Nephron (organoid): ENCODE results near the gene EBPL.

Experiments used
- H3K27ac Mint-ChIP-seq, 3 experiments: 2 replicates each; pipeline ENCODE4 v1.8.0; 2020; ENCODE audit warnings: mixed read lengths in 3 of 3, mild to moderate bottlenecking in 2 of 3, moderate library complexity in 1 of 3
- H3K27me3 Mint-ChIP-seq: 2 replicates; pipeline ENCODE4 v1.8.0; 2021; ENCODE audit warnings: low read depth, mild to moderate bottlenecking, moderate library complexity, mixed read lengths
- H3K36me3 Mint-ChIP-seq: 2 replicates; pipeline ENCODE4 v1.8.0; 2020; ENCODE audit warnings: low read depth, mixed read lengths
- H3K4me1 Mint-ChIP-seq: 2 replicates; pipeline ENCODE4 v1.8.0; 2020; ENCODE audit warnings: mixed read lengths
- H3K4me3 Mint-ChIP-seq, 3 experiments: 2 replicates each; pipeline ENCODE4 v1.8.0; 2020; ENCODE audit warnings: mild to moderate bottlenecking in 3 of 3, mixed read lengths in 3 of 3, moderate library complexity in 2 of 3
- H3K9me3 Mint-ChIP-seq: 2 replicates; pipeline ENCODE4 v1.8.0; 2020; ENCODE audit warnings: mixed read lengths
- TF ChIP-seq, protein P1 (sequence below), 3 experiments: fragments of 200-600 bp; sonication (generic); IDR thresholded peaks; one replicate each; pipeline ENCODE4 v1.5.0; 2021; ENCODE audit warnings: antibody characterized with exemption in 3 of 3; ENCODE audit not compliant: unreplicated experiment in 3 of 3

The EBPL gene

GRCh38 chr13:49694446-49694845 lies 3.2 kb upstream of the EBPL start:
- TF ChIP-seq, protein P1, sequence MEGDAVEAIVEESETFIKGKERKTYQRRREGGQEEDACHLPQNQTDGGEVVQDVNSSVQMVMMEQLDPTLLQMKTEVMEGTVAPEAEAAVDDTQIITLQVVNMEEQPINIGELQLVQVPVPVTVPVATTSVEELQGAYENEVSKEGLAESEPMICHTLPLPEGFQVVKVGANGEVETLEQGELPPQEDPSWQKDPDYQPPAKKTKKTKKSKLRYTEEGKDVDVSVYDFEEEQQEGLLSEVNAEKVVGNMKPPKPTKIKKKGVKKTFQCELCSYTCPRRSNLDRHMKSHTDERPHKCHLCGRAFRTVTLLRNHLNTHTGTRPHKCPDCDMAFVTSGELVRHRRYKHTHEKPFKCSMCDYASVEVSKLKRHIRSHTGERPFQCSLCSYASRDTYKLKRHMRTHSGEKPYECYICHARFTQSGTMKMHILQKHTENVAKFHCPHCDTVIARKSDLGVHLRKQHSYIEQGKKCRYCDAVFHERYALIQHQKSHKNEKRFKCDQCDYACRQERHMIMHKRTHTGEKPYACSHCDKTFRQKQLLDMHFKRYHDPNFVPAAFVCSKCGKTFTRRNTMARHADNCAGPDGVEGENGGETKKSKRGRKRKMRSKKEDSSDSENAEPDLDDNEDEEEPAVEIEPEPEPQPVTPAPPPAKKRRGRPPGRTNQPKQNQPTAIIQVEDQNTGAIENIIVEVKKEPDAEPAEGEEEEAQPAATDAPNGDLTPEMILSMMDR (IDR thresholded peaks at IDR 0.05; ENCODE audit: unreplicated experiment in 3 of 3): no peak
- Mint-ChIP-seq H3K27me3 (no peaks in the 10 kb centered on the region), H3K27ac (no peak overlapping the region), H3K4me1 (peaks cover 8% of the 10 kb centered on the region), H3K9me3 (no peaks in the 10 kb centered on the region), H3K36me3 (peaks cover 19% of the 10 kb centered on the region), H3K4me3 (peak overlapping the region; percentile 13 to 54 (median 40))

DNA sequence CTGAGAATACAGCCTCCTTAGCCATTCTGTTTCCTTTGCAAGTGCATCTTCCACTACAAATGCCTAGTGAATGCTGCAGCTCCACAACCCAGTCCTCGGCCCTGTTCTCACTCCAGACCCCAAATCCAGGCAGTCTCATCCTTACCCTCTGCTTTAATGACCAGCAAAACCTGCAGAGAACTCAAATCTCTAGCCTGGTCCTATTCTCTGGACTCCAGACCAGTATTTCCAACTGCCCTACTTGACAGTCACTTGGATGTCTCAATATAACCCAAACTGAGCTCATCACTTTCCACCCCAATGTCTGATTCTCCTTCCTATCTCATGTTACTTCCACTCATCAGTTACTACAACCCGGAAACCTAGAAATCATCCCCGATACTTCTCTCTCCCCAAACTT lies 2.6 kb upstream of the EBPL start:
- Mint-ChIP-seq H3K27ac (no peak overlapping the region), H3K4me3 (peak overlapping the region; percentile 13 to 56 (median 40)), H3K9me3 (no peaks in the 10 kb centered on the region), H3K4me1 (peaks cover 8% of the 10 kb centered on the region), H3K36me3 (peaks cover 18% of the 10 kb centered on the region), H3K27me3 (no peaks in the 10 kb centered on the region)
- TF ChIP-seq, protein P1 (IDR thresholded peaks at IDR 0.05; ENCODE audit: unreplicated experiment in 3 of 3): no peak

GRCh38 chr13:49693191-49693733 lies 2.0 kb upstream of the EBPL start:
- Mint-ChIP-seq H3K36me3 (peaks cover 12% of the 10 kb centered on the region), H3K27ac (no peak overlapping the region), H3K9me3 (no peaks in the 10 kb centered on the region), H3K4me3 (peak overlapping the region; percentile 28 to 56 (median 40)), H3K4me1 (peaks cover 8% of the 10 kb centered on the region), H3K27me3 (no peaks in the 10 kb centered on the region)
- TF ChIP-seq, protein P1 (IDR thresholded peaks at IDR 0.05; ENCODE audit: unreplicated experiment in 3 of 3): no peak

- no peaks in the 10 kb centered on the region for H3K27me3 Mint-ChIP-seq
- H3K9me3 Mint-ChIP-seq: no peaks in the 10 kb centered on the region
- peak overlapping the region; percentile 93 to 96 (median 96) for H3K4me3 Mint-ChIP-seq
- TF ChIP-seq, protein P1 (IDR thresholded peaks at IDR 0.05; ENCODE audit: unreplicated experiment in 3 of 3): no peak
- peak overlapping the region; percentile 92 to 97 (median 93) for H3K27ac Mint-ChIP-seq
- H3K4me1 Mint-ChIP-seq: peaks cover 8% of the 10 kb centered on the region
- peaks cover 21% of the 10 kb centered on the region for H3K36me3 Mint-ChIP-seq
Measured at GRCh38 chr13:49690133-49690994, 922 bp downstream of the EBPL start.

DNA sequence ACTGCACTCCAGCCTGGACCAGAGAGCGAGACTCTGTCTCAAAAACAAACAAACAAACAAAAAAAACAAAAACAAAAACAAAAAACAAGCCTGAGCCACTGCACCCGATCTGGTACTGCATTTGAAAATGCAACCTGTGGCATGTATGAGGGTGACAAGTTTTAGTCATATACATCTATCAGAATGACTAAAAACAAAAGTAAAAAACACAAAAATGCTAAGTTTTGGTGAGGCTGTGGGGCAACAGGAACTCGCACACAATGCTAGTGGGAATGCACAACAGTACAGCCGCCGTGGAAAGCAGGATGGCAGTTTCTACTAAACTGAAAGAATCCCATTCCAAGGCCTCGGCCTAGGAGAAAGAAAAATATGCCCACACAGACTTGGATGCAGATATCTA lies 7.8 kb downstream of the EBPL start:
- peaks cover 48% of the 10 kb centered on the region for H3K36me3 Mint-ChIP-seq
- peaks cover 5% of the 10 kb centered on the region for H3K4me1 Mint-ChIP-seq
- H3K27me3 Mint-ChIP-seq: no peaks in the 10 kb centered on the region
- no peak overlapping the region for H3K4me3 Mint-ChIP-seq
- no peak overlapping the region for H3K27ac Mint-ChIP-seq
- H3K9me3 Mint-ChIP-seq: peaks cover 3% of the 10 kb centered on the region
- TF ChIP-seq, protein P1 (IDR thresholded peaks at IDR 0.05; ENCODE audit: unreplicated experiment in 3 of 3): no peak
